ENCODE measurements around the gene NEURL1.

The NEURL1 gene

GRCh38 chr10:103493362-103493915, at the start of gene NEURL1:
NEURL1 (plus strand) TSS chr10:103493705; CDS start chr10:103494388, 683 bp downstream.
- peak in 1 of 2 donors; percentile 24 for DNase-seq

DNA sequence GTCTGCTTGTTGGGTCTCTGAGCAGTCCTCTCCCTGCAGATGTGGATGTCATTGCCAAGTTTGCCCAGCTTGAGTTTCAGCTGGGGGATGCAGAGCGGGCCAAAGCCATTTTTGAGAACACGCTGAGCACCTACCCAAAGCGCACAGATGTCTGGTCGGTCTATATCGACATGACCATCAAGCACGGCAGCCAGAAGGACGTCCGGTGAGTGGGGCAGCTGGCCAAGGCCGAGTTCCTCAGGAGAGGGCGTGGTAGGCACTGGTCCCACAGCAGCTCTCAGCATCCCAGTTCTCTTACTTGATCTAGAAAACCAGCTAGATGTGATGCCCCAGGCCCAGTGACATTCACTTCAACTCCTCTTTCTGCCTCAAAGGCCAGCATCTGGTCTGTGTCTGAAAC, 49.0 kb upstream of the NEURL1 start:
- DNase-seq: no peak

GRCh38 chr10:103445366-103445765, 48.1 kb upstream of the NEURL1 start:
- DNase-seq: no peak

DNA sequence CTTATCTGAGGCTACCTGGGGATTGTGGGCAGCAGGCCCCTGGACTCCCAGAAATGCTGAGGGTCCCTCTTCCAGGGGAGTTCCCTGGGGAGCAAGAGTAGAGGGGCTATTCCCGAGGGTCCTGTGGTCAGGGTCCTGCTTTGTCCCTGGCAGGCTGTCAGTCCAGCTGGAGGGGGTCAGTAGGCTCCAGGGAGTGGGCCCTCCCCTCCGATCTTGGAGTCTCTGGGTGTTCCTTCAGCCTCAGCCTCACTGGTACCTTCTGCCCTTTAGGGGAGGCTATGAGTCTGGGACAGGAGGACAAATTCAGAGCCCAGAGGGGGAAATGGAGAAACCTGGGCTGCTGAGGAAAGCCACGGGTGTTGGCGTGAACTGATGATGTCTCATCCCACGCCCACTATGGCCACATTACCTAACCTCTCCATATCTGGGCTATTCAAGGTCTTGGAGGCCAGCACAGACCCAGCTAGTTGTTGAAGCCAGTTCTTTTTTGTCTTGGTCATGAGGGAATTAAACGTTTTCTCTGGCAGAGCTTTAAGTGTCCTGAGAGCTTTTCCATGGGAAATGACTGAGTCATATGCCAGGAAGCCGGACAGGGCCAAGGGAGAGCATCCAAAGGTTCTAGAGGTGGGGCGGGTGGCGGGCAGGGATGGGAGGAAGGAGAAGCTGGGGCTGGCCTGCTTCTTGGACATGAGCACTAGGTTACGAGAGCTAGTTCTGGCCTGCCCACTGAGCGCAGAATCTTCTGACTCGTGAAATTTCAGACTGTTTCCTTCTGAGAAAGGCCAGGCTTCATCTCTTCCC, 47.5 kb upstream of the NEURL1 start:
- no peak for DNase-seq

DNA sequence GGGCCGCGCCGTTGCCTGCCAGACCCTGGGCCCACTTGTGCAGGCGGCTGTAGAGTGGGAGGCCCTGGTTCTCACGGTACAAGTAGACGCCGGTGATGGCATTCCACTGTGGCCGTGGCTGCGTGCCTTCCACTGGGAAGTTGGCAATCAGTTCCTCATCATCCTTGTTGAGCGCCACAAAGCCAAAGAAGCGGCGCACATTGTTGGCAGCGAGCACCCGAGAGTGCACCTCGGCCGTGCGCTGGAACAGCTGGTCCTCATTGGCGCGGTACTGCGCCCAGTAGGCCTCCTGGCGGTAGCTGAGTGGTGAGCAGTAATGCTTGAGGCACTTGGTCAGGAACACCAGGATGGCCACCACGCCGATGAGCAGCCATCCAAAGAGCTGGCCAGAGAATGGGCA, 46.3 kb upstream of the NEURL1 start:
- no peak for DNase-seq

- DNase-seq: no peak
Observed at GRCh38 chr10:103448746-103449145, 44.8 kb upstream of the NEURL1 start.

GRCh38 chr10:103449208-103450144, 44.0 kb upstream of the NEURL1 start:
- no peak for DNase-seq

GRCh38 chr10:103450201-103450695, 43.3 kb upstream of the NEURL1 start:
- no peak for DNase-seq

DNA sequence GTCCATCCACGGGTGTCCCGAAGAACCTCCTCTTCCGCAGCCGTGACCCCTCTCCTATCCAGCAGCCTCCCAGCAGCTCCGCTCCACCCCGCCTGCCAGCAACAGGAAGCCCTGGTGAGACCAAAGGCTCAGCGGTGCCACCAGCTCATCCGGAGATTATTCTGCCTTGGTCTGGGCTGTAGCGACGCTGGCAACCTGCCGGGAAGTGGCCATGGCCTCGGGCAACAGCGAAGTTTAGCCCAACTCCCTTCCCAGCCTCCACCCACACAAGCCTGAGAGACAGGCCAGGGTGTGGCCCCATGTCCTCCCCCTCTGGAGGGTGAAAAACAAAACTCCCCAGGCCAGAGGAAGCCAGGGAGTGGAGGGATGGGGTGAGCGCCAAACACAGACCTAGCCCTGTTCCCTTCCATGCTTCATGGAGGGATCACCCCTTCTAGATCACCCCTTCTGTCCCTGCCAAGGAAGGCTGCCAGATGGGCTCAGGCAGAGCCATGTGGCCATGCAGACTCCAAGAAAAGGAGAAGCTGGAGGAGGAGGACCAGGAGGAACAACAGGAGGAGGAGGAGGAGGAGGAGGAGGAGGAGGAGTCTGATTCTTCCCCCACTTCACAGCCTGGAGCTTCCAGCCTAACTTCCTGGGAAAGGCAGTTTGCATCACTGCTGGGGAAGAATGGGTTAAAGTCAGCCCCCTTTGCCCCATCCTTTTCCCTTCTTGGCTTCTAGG, 42.3 kb upstream of the NEURL1 start:
- peak; percentile 33 to 53 for DNase-seq

GRCh38 chr10:103451831-103452505, 41.5 kb upstream of the NEURL1 start, which contains the start of gene CALHM2:
CALHM2 (minus strand) TSS chr10:103452370; CDS start chr10:103449941, 2,429 bp downstream.
- peak; percentile 42 to 43 for DNase-seq

GRCh38 chr10:103452506-103453230, 40.8 kb upstream of the NEURL1 start:
- no peak for DNase-seq

- DNase-seq: no peak
Observed at GRCh38 chr10:103454026-103454425, 39.5 kb upstream of the NEURL1 start.

DNA sequence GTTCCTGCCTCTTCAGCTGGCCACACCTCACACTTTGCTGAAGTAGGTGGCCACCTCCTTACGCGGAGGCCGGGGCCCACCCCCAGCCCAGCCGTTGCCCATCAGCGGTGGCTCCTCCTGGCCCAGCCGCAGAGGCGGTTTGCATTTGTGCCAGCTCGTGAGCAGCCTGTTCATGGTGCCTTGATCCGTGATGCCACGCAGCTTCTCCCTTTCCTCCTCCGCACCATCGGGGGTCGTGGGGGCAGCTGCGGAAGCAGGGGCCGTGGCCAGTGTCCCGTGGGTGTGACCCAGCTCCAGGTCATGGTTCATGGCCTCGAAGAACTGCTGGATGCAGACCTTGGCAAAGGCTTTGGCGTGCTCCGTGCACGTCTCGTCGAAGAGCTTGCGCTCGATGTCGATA, 38.3 kb upstream of the NEURL1 start:
- no peak for DNase-seq

DNA sequence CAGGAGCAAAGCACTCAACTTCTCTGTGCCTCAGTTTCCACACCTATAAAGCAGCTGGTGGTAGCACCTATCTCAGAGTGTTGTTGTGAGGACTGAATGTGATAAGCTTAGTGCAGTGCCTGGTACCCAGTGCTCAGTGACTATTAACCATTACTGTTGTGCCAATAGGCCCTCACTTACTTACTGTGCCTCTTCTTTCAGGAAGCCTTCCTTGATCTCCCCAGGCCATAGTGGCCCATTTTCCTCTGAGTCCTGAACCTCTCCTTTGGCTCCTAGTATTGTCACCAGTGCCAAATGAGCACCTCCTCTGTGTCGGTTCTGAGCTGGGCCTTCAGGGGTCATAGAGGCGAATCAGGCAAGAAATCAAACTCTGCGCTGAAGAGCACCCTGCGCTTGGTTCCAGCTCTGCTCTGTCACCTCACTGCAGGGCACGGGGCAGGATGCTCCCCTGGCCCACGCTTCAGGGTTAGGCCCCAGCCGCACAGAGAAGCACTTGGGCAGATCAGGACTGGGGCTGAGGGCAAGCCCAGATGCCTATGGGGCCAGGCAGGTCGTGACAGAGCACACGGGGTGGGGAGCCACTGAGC, 37.3 kb upstream of the NEURL1 start:
- DNase-seq: no peak

DNA sequence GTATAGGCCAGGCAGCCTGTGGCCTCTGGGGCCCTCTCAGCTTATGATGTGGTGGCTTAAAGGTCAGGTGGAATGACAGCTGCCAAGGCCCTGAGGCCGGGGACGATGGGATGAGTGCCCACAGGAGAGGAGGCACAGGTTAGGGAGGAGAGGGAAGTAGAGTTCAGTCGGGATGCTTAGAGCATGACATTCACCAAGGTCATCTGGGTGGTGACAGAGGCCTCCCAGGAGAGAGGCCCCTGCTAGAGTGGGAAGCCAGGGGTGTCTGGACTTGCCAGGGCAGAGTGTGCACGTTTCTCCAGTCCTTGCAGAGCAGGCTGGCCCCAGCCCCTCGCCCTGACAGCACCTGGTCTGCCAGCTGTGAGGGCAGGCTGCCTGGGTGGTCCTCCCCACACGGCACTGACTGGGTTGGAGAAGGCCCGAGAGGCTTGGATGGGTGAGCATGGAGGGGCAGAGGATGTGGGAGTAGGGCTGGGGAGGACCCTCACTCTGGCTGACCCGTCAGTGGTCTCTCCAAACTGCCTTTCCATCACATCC, 36.3 kb upstream of the NEURL1 start:
- DNase-seq: no peak

GRCh38 chr10:103457896-103458583, 35.5 kb upstream of the NEURL1 start:
- no peak for DNase-seq

GRCh38 chr10:103458720-103459119, 34.8 kb upstream of the NEURL1 start, which contains the start of gene CALHM1:
CALHM1 (minus strand) TSS chr10:103458900; CDS start chr10:103458751, 149 bp downstream.
- no peak for DNase-seq

GRCh38 chr10:103459615-103460014, 33.9 kb upstream of the NEURL1 start:
- DNase-seq: no peak

DNA sequence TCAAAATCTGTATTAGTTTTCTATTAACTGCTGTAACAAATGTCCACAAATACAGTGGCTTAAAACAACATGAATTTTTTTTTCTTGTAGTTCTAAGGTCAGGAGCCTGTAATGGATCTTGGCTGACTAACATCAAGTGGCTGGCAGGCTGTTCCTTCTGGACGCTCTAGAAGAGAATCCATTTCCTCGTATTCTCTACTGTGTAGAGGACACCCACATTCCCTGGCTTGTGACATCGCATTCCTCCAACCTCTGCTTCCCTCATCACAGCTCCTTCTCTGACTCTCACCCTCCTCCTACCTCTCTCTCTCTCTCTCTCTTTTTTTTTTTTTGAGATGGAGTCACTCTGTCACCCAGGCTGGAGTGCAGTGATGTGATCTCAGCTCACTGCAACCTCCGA, 30.0 kb upstream of the NEURL1 start:
- no peak for DNase-seq
